ENCODE data around the gene DEFB124. TPM values are rescaled to one million over a fixed set of nuclear protein-coding genes. Genes with fewer than 3 reads are reported as not detected.

The DEFB124 gene
- total RNA-seq, 1 donor from 2014 or later = not detected

- H3K4me1 ChIP-seq (ENCODE audit: insufficient read depth, low read length) = peaks cover 5% of the 10 kb centered on the region
- H3K9ac ChIP-seq (ENCODE audit: low read length) = no peak overlapping the region
- no peak overlapping the region for H3K27ac Mint-ChIP-seq (ENCODE audit: unreplicated experiment)
- no peaks in the 10 kb centered on the region for H3K4me1 Mint-ChIP-seq (ENCODE audit: low read depth, unreplicated experiment)
- no peak for FAIRE-seq
- H3K27me3 Mint-ChIP-seq (ENCODE audit: low read depth, unreplicated experiment) = peaks cover 3% of the 10 kb centered on the region
- no peaks in the 10 kb centered on the region for H3K27me3 ChIP-seq (ENCODE audit: insufficient read depth, low read length)
- no peak for DNase-seq (ENCODE audit: low read depth)
- no peak overlapping the region for H3K27ac ChIP-seq (ENCODE audit: low read depth, low read length)
- TF ChIP-seq CTCF (IDR thresholded peaks at IDR 0.05; ENCODE audit: insufficient read depth, low read depth, low read length) = no peak
- no peak overlapping the region for H3K4me3 ChIP-seq (ENCODE audit: insufficient read depth, low read depth, low read length)
- H3K9me3 ChIP-seq (ENCODE audit: insufficient read depth, low read depth, low read length) = peaks cover 4% of the 10 kb centered on the region
- H3K36me3 Mint-ChIP-seq (ENCODE audit: low read depth, unreplicated experiment) = peaks cover 2% of the 10 kb centered on the region
- peaks cover 6% of the 10 kb centered on the region for H3K9me3 Mint-ChIP-seq (ENCODE audit: unreplicated experiment)
- no peak overlapping the region for H3K4me2 ChIP-seq (ENCODE audit: low read length)
- H3K4me3 Mint-ChIP-seq (ENCODE audit: unreplicated experiment) = no peak overlapping the region
- no peaks in the 10 kb centered on the region for H3K36me3 ChIP-seq (ENCODE audit: insufficient read depth, low read length)
- no peaks in the 10 kb centered on the region for H3K79me2 ChIP-seq (ENCODE audit: insufficient read depth, low read length)
- peak overlapping the region; percentile 34 for H2AFZ ChIP-seq (ENCODE audit: low read depth, low read length)
- H4K20me1 ChIP-seq (ENCODE audit: insufficient read depth, low read length) = no peaks in the 10 kb centered on the region
Measured at GRCh38 chr20:31484001-31484400, 9.1 kb upstream of the DEFB124 start.

- DNase-seq (ENCODE audit: low read depth) (no peak), FAIRE-seq (no peak)
- TF ChIP-seq EZH2 (IDR thresholded peaks at IDR 0.05; ENCODE audit: insufficient read depth, low read length) (no peak), CTCF (IDR thresholded peaks at IDR 0.05; ENCODE audit: insufficient read depth, low read depth, low read length) (no peak)
- Mint-ChIP-seq H3K4me1 (ENCODE audit: low read depth, unreplicated experiment) (no peaks in the 10 kb centered on the region), H3K9me3 (ENCODE audit: unreplicated experiment) (peaks cover 16% of the 10 kb centered on the region), H3K4me3 (ENCODE audit: unreplicated experiment) (no peak overlapping the region), H3K36me3 (ENCODE audit: low read depth, unreplicated experiment) (no peaks in the 10 kb centered on the region), H3K27ac (ENCODE audit: unreplicated experiment) (no peak overlapping the region), H3K27me3 (ENCODE audit: low read depth, unreplicated experiment) (peaks cover 38% of the 10 kb centered on the region)
- Histone ChIP-seq H3K9ac (ENCODE audit: low read length) (no peak overlapping the region), H3K79me2 (ENCODE audit: insufficient read depth, low read length) (no peaks in the 10 kb centered on the region), H3K4me2 (ENCODE audit: low read length) (no peak overlapping the region), H3K9me3 (ENCODE audit: insufficient read depth, low read depth, low read length) (no peaks in the 10 kb centered on the region), H3K36me3 (ENCODE audit: insufficient read depth, low read length) (no peaks in the 10 kb centered on the region), H3K4me3 (ENCODE audit: insufficient read depth, low read depth, low read length) (no peak overlapping the region), H3K27me3 (ENCODE audit: insufficient read depth, low read length) (peaks cover 24% of the 10 kb centered on the region), H3K4me1 (ENCODE audit: insufficient read depth, low read length) (no peaks in the 10 kb centered on the region), H3K27ac (ENCODE audit: low read depth, low read length) (no peak overlapping the region), H2AFZ (ENCODE audit: low read depth, low read length) (no peak overlapping the region), H4K20me1 (ENCODE audit: insufficient read depth, low read length) (no peaks in the 10 kb centered on the region)
Measured at GRCh38 chr20:31476643-31477215, 1.8 kb upstream of the DEFB124 start.

- no peak overlapping the region for H3K27ac Mint-ChIP-seq (ENCODE audit: unreplicated experiment)
- TF ChIP-seq EZH2 (IDR thresholded peaks at IDR 0.05; ENCODE audit: insufficient read depth, low read length) (no peak), CTCF (IDR thresholded peaks at IDR 0.05; ENCODE audit: insufficient read depth, low read depth, low read length) (no peak)
- Histone ChIP-seq H2AFZ (ENCODE audit: low read depth, low read length) (no peak overlapping the region), H3K79me2 (ENCODE audit: insufficient read depth, low read length) (no peaks in the 10 kb centered on the region), H3K4me1 (ENCODE audit: insufficient read depth, low read length) (no peaks in the 10 kb centered on the region), H3K4me3 (ENCODE audit: insufficient read depth, low read depth, low read length) (no peak overlapping the region), H4K20me1 (ENCODE audit: insufficient read depth, low read length) (no peaks in the 10 kb centered on the region), H3K9me3 (ENCODE audit: insufficient read depth, low read depth, low read length) (no peaks in the 10 kb centered on the region), H3K27ac (ENCODE audit: low read depth, low read length) (no peak overlapping the region), H3K36me3 (ENCODE audit: insufficient read depth, low read length) (no peaks in the 10 kb centered on the region), H3K27me3 (ENCODE audit: insufficient read depth, low read length) (peaks cover 24% of the 10 kb centered on the region), H3K4me2 (ENCODE audit: low read length) (no peak overlapping the region), H3K9ac (ENCODE audit: low read length) (no peak overlapping the region)
- no peaks in the 10 kb centered on the region for H3K4me1 Mint-ChIP-seq (ENCODE audit: low read depth, unreplicated experiment)
- no peak for FAIRE-seq
- H3K9me3 Mint-ChIP-seq (ENCODE audit: unreplicated experiment) = peaks cover 16% of the 10 kb centered on the region
- H3K27me3 Mint-ChIP-seq (ENCODE audit: low read depth, unreplicated experiment) = peaks cover 38% of the 10 kb centered on the region
- no peak for DNase-seq (ENCODE audit: low read depth)
- no peak overlapping the region for H3K4me3 Mint-ChIP-seq (ENCODE audit: unreplicated experiment)
- no peaks in the 10 kb centered on the region for H3K36me3 Mint-ChIP-seq (ENCODE audit: low read depth, unreplicated experiment)
Measured at GRCh38 chr20:31476294-31476585, 1.3 kb upstream of the DEFB124 start.
